Measurements from ENCODE around the gene MASP2.

MASP2 gene

GRCh38 chr1:10987840-10988417 is 59.1 kb downstream of the MASP2 start:
- DNase-seq, result no peak

- DNase-seq, result no peak
Measured at GRCh38 chr1:10986525-10986890, 60.5 kb downstream of the MASP2 start.

- DNase-seq, result no peak
Measured at GRCh38 chr1:10980841-10981727, 66.0 kb downstream of the MASP2 start.

GRCh38 chr1:10980094-10980577 is 66.9 kb downstream of the MASP2 start:
- DNase-seq, result no peak

- DNase-seq, result no peak
Measured at GRCh38 chr1:10979483-10979920, 67.5 kb downstream of the MASP2 start.

- DNase-seq, result no peak
Measured at GRCh38 chr1:10978719-10979118, 68.3 kb downstream of the MASP2 start.
